ENCODE data around the gene KATNBL1. TPM values are rescaled to one million over a fixed set of nuclear protein-coding genes. Genes with fewer than 3 reads are reported as not detected.
A peak's percentile ranks its signal among the peaks of the same experiment; 100 is the strongest.

Gene KATNBL1
- total and polyA plus RNA-seq, 9 of the 15 experiments (the other 6 are each of a cell fraction or from before 2014, with no cell fraction given): 6.6 to 46.0 (median 24.0) TPM

DNA sequence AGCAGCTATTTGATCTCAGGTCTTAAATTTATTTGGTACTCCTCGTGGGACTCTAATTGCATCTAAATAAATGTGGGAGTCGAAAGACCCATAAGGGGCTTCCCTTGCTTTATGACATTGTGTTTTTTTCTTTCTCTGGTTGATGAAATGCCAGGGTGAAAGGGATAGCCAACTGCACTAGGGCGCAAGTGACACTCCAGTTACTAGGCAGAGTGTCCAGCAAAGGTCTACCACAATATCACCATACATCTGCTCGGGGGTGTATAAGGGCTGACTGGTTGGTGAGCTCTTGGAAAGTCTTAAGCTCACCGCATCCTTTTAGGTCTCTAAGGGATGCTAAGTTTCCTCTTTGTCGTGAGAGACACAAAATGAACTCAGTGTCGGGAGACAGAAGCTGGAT is 54.0 kb downstream of the KATNBL1 start:
- Histone ChIP-seq H3K9me3 (replicated peaks; ENCODE audit: control insufficient read depth, insufficient read depth, low read depth, low read length) (peaks cover 7% of the 10 kb centered on the region), H3K36me3 (ENCODE audit: control insufficient read depth, insufficient read depth, low read length) (peaks cover 17% of the 10 kb centered on the region), H3K4me3 (no peak overlapping the region), H3K4me1 (replicated peaks in 1 of 2; ENCODE audit: control insufficient read depth in 2 of 2, insufficient read depth in 2 of 2, low read length in 2 of 2) (no peaks in the 10 kb centered on the region), H3K9ac (ENCODE audit: insufficient read depth in 1 of 2, low read depth in 2 of 2, low read length in 2 of 2) (no peak overlapping the region), H3K27me3 (ENCODE audit: control insufficient read depth in 2 of 2, insufficient read depth in 2 of 2, low read length in 2 of 2) (no peaks in the 10 kb centered on the region), H3K27ac (ENCODE audit: extremely low read depth, low read depth, low read length) (no peak overlapping the region), H3K4me2 (ENCODE audit: insufficient read depth, low read length) (no peak overlapping the region), H3K79me2 (ENCODE audit: control insufficient read depth, insufficient read depth, low read length) (no peaks in the 10 kb centered on the region), H4K20me1 (replicated peaks; ENCODE audit: control insufficient read depth, insufficient read depth, low read length) (no peaks in the 10 kb centered on the region), H2AFZ (ENCODE audit: low read depth, low read length) (no peak overlapping the region), H3K9me1 (ENCODE audit: control insufficient read depth, insufficient read depth, low read length) (no peaks in the 10 kb centered on the region)
- intact Hi-C loops (cut with micrococcal nuclease): no loop called here
- TF ChIP-seq SRSF7 (optimal IDR thresholded peaks at IDR 0.05; ENCODE audit: low read depth, low read length): no peak
- 0 out of 2 replicates have a peak, but pooled peaks have one; percentile 48 for TF ChIP-seq RFX5 (IDR thresholded peaks at IDR 0.05; ENCODE audit: low read depth, low read length)
- TF ChIP-seq CBFB (CRISPR knock-in tag; IDR thresholded peaks at IDR 0.05): no peak
- no peak for TF ChIP-seq CBFA2T3 (IDR thresholded peaks at IDR 0.05)
- DNase-seq (ENCODE audit: extremely low read depth in 1 of 4, low spot score in 3 of 4) (no peak), FAIRE-seq (no peak), ATAC-seq (no peak)
- BruUV-seq (replicated peaks): no TSS peak
- ChIA-PET CTCF (ENCODE audit: low intra/inter-chr PET ratio) (no interaction called here), POLR2A (no interaction called here)
- in situ Hi-C loops (cut with MboI): no loop called here
- 90% methylated on average over 7 of the region's 7 CpGs for WGBS (ENCODE audit: insufficient coverage, low coverage, missing lambda C conversion rate)

DNA sequence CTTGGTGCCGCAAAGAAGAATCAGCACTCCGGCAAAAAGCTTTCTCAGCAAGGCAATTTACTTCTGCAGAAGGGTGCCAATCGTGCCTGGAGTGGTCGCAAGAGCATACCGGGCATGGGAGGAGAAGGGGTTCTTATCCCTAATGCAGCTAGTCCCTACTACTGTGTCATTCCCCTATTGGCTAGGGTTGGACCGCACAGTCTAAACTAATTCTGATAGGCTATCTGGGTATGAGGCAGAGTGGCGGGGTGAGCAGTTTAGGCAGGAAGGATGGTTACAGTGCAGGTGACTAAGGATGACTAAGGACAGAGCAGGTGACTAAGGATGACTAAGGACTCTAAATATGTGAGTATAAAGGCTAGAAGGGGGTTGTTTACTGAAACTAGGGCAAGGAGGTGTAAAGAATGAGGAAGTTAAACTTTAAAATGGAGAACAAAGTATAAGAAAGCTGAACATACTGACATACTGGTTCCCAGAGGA is 55.1 kb downstream of the KATNBL1 start:
- intact Hi-C loops (cut with micrococcal nuclease): no loop called here
- ChIA-PET CTCF (ENCODE audit: low intra/inter-chr PET ratio) (no interaction called here), POLR2A (interaction anchor here (0.9 kb wide), 1 partner anchor 81 kb away, joined by 3 read pairs; no protein-coding TSS in a partner anchor)
- no peak for ATAC-seq
- H3K4me3 ChIP-seq: no peak overlapping the region
- H3K36me3 ChIP-seq (ENCODE audit: control insufficient read depth, insufficient read depth, low read length): peaks cover 22% of the 10 kb centered on the region
- H3K9me3 ChIP-seq (replicated peaks; ENCODE audit: control insufficient read depth, insufficient read depth, low read depth, low read length): peaks cover 5% of the 10 kb centered on the region
- H3K27me3 ChIP-seq (ENCODE audit: control insufficient read depth in 2 of 2, insufficient read depth in 2 of 2, low read length in 2 of 2): no peaks in the 10 kb centered on the region
- no peaks in the 10 kb centered on the region for H4K20me1 ChIP-seq (replicated peaks; ENCODE audit: control insufficient read depth, insufficient read depth, low read length)
- no peaks in the 10 kb centered on the region for H3K9me1 ChIP-seq (ENCODE audit: control insufficient read depth, insufficient read depth, low read length)
- H3K4me2 ChIP-seq (ENCODE audit: insufficient read depth, low read length): no peak overlapping the region
- no peaks in the 10 kb centered on the region for H3K4me1 ChIP-seq (replicated peaks in 1 of 2; ENCODE audit: control insufficient read depth in 2 of 2, insufficient read depth in 2 of 2, low read length in 2 of 2)
- peak overlapping the region; percentile 8; the same call in 1 of the 3 replicates for H3K27ac ChIP-seq (ENCODE audit: extremely low read depth, low read depth, low read length)
- no peak overlapping the region for H3K9ac ChIP-seq (ENCODE audit: insufficient read depth in 1 of 2, low read depth in 2 of 2, low read length in 2 of 2)
- no peaks in the 10 kb centered on the region for H3K79me2 ChIP-seq (ENCODE audit: control insufficient read depth, insufficient read depth, low read length)
- BruUV-seq (replicated peaks): no TSS peak
- H2AFZ ChIP-seq (ENCODE audit: low read depth, low read length): no peak overlapping the region
- peak in 1 of 4 experiments; percentile 4 for DNase-seq (ENCODE audit: extremely low read depth in 1 of 4, low spot score in 3 of 4)
- in situ Hi-C loops (cut with MboI): no loop called here
- 87% methylated on average over 7 of the region's 7 CpGs for WGBS (ENCODE audit: insufficient coverage, low coverage, missing lambda C conversion rate)
- FAIRE-seq: no peak
- TF ChIP-seq ZNF583 (CRISPR knock-in tag; IDR thresholded peaks at IDR 0.05) (no peak), ZNF57 (CRISPR knock-in tag; IDR thresholded peaks at IDR 0.05) (no peak), RB1 (IDR thresholded peaks at IDR 0.05; ENCODE audit: low read depth) (no peak), GABPB2 (CRISPR knock-in tag; conservative IDR thresholded peaks at IDR 0.05) (no peak), ZNF77 (CRISPR knock-in tag; IDR thresholded peaks at IDR 0.05) (no peak), PYGO2 (tag; IDR thresholded peaks at IDR 0.05) (no peak), JUND (IDR thresholded peaks at IDR 0.05; ENCODE audit: borderline replicate concordance, low read depth, low read length) (no peak), JUND (tag; IDR thresholded peaks at IDR 0.05; ENCODE audit: borderline replicate concordance, low read depth, low read length) (0 out of 3 replicates have a peak, but pooled peaks have one; percentile 29)
- TF ChIP-seq, protein P1, sequence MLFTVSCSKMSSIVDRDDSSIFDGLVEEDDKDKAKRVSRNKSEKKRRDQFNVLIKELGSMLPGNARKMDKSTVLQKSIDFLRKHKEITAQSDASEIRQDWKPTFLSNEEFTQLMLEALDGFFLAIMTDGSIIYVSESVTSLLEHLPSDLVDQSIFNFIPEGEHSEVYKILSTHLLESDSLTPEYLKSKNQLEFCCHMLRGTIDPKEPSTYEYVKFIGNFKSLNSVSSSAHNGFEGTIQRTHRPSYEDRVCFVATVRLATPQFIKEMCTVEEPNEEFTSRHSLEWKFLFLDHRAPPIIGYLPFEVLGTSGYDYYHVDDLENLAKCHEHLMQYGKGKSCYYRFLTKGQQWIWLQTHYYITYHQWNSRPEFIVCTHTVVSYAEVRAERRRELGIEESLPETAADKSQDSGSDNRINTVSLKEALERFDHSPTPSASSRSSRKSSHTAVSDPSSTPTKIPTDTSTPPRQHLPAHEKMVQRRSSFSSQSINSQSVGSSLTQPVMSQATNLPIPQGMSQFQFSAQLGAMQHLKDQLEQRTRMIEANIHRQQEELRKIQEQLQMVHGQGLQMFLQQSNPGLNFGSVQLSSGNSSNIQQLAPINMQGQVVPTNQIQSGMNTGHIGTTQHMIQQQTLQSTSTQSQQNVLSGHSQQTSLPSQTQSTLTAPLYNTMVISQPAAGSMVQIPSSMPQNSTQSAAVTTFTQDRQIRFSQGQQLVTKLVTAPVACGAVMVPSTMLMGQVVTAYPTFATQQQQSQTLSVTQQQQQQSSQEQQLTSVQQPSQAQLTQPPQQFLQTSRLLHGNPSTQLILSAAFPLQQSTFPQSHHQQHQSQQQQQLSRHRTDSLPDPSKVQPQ (CRISPR knock-in tag; IDR thresholded peaks at IDR 0.05; ENCODE audit: borderline replicate concordance): no peak
- TF ChIP-seq, protein P2, sequence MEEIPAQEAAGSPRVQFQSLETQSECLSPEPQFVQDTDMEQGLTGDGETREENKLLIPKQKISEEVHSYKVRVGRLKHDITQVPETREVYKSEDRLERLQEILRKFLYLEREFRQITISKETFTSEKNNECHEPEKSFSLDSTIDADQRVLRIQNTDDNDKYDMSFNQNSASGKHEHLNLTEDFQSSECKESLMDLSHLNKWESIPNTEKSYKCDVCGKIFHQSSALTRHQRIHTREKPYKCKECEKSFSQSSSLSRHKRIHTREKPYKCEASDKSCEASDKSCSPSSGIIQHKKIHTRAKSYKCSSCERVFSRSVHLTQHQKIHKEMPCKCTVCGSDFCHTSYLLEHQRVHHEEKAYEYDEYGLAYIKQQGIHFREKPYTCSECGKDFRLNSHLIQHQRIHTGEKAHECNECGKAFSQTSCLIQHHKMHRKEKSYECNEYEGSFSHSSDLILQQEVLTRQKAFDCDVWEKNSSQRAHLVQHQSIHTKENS (CRISPR knock-in tag; IDR thresholded peaks at IDR 0.05): no peak

Measured in K562 (cell line).